ENCODE results near the gene MICALL2. TPM values are rescaled to one million over a fixed set of nuclear protein-coding genes. Genes with fewer than 3 reads are reported as not detected.

The MICALL2 gene
- total RNA-seq, 4 donors from 2014 or later = 1.8 to 19.7 (median 12.6) TPM

GRCh38 chr7:1492640-1493039 lies 33.4 kb upstream of the MICALL2 start:
- no peaks in the 10 kb centered on the region for H3K4me1 ChIP-seq
- no peak overlapping the region for H3K27ac ChIP-seq
- intact Hi-C loops (cut with DNase I; ENCODE audit: low total_unique reads) = no loop called here
- no peak for TF ChIP-seq POLR2A (IDR thresholded peaks at IDR 0.05)
- TF ChIP-seq, protein P1, sequence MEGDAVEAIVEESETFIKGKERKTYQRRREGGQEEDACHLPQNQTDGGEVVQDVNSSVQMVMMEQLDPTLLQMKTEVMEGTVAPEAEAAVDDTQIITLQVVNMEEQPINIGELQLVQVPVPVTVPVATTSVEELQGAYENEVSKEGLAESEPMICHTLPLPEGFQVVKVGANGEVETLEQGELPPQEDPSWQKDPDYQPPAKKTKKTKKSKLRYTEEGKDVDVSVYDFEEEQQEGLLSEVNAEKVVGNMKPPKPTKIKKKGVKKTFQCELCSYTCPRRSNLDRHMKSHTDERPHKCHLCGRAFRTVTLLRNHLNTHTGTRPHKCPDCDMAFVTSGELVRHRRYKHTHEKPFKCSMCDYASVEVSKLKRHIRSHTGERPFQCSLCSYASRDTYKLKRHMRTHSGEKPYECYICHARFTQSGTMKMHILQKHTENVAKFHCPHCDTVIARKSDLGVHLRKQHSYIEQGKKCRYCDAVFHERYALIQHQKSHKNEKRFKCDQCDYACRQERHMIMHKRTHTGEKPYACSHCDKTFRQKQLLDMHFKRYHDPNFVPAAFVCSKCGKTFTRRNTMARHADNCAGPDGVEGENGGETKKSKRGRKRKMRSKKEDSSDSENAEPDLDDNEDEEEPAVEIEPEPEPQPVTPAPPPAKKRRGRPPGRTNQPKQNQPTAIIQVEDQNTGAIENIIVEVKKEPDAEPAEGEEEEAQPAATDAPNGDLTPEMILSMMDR (IDR thresholded peaks at IDR 0.05) = no peak
- H3K9me3 ChIP-seq = no peaks in the 10 kb centered on the region
- no peak overlapping the region for H3K4me3 ChIP-seq
- no peaks in the 10 kb centered on the region for H3K36me3 ChIP-seq
- DNase-seq = no peak
- H3K27me3 ChIP-seq = no peaks in the 10 kb centered on the region

DNA sequence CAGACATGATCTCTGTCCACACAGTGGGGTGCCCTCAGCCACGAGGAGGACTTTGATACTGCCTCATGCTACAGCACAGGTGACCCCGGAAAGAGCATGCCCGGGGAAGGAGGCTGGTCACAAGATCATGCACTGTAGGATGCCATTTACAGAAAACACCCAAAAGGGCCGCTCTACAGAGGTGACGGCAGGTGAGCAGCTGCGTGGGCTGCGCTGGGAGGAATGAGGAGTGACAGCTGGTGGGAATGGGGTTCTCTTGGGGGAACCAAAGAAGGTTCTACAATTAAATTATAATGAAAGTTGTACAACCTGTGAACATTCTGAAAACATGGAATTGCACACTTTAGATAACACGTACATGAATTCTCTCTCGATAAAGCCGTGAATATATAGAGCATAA lies 33.0 kb upstream of the MICALL2 start:
- TF ChIP-seq, protein P1 (IDR thresholded peaks at IDR 0.05) = no peak
- no peak for TF ChIP-seq POLR2A (IDR thresholded peaks at IDR 0.05)
- H3K27ac ChIP-seq = no peak overlapping the region
- no peak for DNase-seq
- no peaks in the 10 kb centered on the region for H3K27me3 ChIP-seq
- no peaks in the 10 kb centered on the region for H3K36me3 ChIP-seq
- intact Hi-C loops (cut with DNase I; ENCODE audit: low total_unique reads) = no loop called here
- H3K4me3 ChIP-seq = no peak overlapping the region
- no peaks in the 10 kb centered on the region for H3K9me3 ChIP-seq
- no peaks in the 10 kb centered on the region for H3K4me1 ChIP-seq

DNA sequence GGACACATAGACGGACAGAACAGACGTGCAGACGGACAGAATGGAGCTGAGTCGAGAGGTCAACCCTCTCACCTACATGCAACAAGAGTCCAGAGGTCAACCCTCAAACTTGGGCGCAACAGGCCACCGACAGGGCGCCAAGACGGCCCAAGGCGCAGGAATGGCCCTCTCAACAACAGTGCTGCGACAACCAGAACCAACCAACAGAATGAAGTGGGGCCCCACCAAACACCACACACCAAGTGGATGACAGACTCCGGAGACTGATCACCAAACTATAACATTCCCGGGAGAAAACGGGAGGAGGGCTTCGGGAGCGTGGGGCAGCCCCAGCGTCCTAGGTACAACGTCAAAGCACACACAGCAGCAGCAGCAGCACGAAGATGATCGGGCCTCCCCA lies 31.6 kb upstream of the MICALL2 start:
- H3K4me1 ChIP-seq = no peaks in the 10 kb centered on the region
- no peak overlapping the region for H3K4me3 ChIP-seq
- H3K9me3 ChIP-seq = no peaks in the 10 kb centered on the region
- TF ChIP-seq, protein P1 (IDR thresholded peaks at IDR 0.05) = no peak
- no peak for TF ChIP-seq POLR2A (IDR thresholded peaks at IDR 0.05)
- H3K27me3 ChIP-seq = no peaks in the 10 kb centered on the region
- DNase-seq = no peak
- H3K36me3 ChIP-seq = no peaks in the 10 kb centered on the region
- intact Hi-C loops (cut with DNase I; ENCODE audit: low total_unique reads) = no loop called here
- H3K27ac ChIP-seq = no peak overlapping the region

- H3K36me3 ChIP-seq = no peaks in the 10 kb centered on the region
- no peak for DNase-seq
- H3K4me3 ChIP-seq = no peak overlapping the region
- TF ChIP-seq, protein P1 (IDR thresholded peaks at IDR 0.05) = no peak
- TF ChIP-seq POLR2A (IDR thresholded peaks at IDR 0.05) = no peak
- no peaks in the 10 kb centered on the region for H3K9me3 ChIP-seq
- intact Hi-C loops (cut with DNase I; ENCODE audit: low total_unique reads) = no loop called here
- no peak overlapping the region for H3K27ac ChIP-seq
- no peaks in the 10 kb centered on the region for H3K4me1 ChIP-seq
- H3K27me3 ChIP-seq = no peaks in the 10 kb centered on the region
Observed at GRCh38 chr7:1489336-1489735, 30.1 kb upstream of the MICALL2 start.

DNA sequence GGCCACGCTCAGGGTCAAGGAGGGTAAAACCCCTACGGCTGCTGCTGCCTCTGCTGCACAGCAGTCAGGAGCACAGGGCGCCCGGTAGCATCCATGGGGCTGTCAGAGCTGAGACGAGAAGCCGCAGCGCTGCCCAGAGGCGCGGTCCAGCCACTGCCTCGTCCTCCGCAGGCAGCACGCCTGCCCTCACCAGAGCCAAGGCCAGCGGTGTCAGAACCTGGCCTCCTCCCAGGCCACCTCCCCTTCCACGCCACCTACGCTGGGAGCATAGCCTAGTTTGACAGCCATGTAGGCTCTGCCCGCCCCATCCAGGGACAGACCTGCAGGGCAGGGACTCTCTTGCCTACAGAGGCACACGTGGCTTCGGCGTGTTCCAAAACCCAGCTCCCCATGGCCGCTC lies 28.7 kb upstream of the MICALL2 start:
- Histone ChIP-seq H3K4me3 (no peak overlapping the region), H3K27ac (no peak overlapping the region), H3K4me1 (no peaks in the 10 kb centered on the region), H3K36me3 (no peaks in the 10 kb centered on the region), H3K27me3 (no peaks in the 10 kb centered on the region), H3K9me3 (no peaks in the 10 kb centered on the region)
- DNase-seq = no peak
- intact Hi-C loops (cut with DNase I; ENCODE audit: low total_unique reads) = no loop called here
- TF ChIP-seq, protein P1 (IDR thresholded peaks at IDR 0.05) = no peak
- TF ChIP-seq POLR2A (IDR thresholded peaks at IDR 0.05) = no peak

All from uterus (tissue), 4 donors.